HG03066 (cell line): ENCODE results near the gene ANAPC2.

ENCODE experiments used
- ATAC-seq: cut with Tn5 transposase; IDR thresholded peaks from one replicate; pipeline ENCODE4 v1.9.1; 2021; ENCODE audit warnings: low read depth; ENCODE audit not compliant: unreplicated experiment

Gene ANAPC2

DNA sequence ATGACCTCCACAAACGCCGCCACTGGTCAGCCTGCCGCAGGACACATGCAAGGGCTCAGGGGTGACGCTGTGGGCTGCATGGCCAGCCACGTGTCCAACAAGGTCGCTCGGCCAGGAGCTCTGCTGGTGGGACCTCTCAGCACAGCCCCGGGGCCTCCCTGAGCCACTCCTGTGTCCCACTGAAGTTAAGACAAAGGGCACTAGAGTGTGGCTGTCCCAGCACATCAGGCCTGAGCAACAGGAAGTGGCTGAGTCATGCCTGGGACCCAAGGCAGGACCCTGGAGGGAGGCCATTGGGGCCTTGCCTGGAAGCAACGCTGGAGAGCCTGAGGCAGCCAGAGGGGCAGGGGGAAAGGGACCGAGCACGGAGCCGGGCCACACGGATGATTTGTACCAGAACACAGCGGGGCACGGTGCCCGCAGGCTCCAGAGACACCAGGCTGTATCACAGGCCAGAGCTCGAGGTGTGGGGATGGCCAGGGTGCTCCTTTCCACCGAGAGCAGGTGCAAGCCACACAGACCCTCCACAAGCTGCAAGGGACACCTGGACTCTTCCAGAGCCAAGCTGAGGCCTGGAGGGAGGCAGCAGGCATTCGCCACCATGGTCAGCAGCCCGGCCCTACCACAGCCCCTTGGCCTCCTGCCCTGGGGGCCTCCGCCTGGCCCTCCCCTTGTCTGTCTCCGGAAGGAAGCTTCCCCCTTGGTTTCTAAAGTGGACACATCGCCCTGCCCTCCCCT is 10.0 kb downstream of the ANAPC2 start:
- ATAC-seq, result no peak

DNA sequence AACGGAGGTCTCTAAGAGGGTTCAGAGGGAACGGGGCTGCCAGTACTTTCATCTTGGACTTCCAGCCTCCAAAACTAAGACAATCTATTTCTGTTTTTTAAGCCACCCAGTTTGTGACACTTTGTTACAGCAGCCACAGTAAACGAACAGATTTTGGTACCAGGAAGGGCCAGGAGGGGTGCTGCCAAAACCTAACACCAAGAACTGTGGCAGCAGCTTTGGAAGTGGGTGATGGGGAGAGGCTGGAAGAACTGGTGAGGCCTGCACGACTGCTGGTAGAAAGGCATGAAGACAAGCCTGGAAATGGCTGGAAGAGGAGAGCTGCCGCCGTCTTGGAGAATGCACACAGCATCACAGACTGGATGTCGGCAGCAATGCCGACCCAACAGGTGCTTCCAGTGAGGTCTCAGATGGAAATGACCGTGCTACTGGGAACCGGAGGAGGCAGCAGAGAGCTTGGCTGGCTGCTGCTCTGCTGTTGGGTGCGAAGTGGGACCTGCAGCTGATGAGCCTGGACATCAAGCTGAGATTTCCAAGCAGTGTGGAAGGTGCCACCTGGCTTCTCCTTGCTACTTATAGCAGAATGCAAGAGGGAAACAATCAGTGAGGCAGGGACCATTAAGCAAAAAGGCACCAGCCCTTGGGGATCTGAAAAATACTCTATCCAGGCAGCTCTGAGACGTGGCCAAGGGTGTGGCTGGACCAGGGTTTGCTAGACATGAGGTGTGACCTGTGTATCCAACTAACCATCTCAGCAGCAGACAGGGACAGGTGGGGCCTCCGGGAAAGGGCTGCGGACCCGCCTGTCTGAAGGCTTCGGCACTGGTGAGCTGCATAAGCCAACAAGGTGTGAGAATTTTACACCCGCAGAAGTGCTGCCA is 11.8 kb downstream of the ANAPC2 start:
- ATAC-seq, result no peak

DNA sequence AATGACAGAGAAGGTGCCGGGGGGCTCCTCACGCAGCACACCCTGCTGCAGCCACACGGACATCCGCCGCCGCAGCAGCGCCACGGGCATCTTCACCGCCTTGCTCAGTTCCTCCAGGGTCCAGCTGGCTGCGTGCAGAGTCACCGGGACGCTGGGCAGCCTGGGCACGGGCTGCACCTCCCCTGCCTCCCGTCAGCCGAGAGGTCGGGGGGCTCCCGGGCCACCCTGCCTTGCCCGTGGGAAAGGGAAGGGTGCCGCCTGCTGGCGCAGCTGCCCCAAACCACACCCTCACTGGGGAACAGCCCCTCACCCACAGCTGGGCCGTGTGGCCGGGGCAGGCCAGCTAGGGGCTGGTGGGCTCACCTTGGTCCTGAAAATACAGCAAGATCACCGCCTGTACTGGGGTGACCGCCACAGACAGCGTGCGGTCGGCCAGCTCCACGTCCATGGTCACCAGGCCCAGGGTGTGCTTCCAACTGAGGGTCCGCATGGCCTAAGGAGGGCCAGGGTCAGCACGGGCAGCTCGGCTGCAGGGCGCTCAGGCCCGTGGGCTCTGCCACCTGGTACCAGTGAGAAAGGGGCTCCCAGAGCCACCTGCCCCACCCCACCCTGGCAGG is 12.9 kb downstream of the ANAPC2 start:
- no peak for ATAC-seq

DNA sequence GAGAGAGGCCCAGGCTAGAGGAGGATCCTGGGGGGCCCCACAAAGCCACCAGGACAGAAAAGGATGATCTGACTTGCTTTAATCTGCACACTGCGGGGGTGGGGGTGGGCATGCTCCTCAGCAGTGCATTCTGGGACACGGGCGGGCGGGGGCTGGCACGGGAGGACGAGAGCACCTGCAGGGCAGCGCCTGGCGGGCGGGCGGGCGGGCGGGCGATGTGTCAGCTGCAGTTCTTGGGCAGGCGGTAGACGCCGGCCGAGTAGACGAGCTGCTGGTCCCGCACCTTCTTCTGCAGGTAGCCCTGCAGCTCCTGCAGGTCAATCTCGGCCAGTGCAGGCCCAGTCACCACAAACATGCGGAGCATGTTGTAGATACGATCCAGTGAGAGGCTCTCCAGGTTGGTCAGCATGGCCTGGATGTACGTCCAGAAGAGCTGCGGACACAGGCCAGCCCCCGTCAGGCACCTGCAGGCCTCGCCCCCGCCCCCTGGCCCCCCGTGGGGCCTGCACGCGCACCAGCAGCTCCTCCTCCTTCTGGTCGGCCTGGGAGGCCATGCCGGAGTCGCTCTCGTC is 13.6 kb downstream of the ANAPC2 start:
- ATAC-seq, result no peak

DNA sequence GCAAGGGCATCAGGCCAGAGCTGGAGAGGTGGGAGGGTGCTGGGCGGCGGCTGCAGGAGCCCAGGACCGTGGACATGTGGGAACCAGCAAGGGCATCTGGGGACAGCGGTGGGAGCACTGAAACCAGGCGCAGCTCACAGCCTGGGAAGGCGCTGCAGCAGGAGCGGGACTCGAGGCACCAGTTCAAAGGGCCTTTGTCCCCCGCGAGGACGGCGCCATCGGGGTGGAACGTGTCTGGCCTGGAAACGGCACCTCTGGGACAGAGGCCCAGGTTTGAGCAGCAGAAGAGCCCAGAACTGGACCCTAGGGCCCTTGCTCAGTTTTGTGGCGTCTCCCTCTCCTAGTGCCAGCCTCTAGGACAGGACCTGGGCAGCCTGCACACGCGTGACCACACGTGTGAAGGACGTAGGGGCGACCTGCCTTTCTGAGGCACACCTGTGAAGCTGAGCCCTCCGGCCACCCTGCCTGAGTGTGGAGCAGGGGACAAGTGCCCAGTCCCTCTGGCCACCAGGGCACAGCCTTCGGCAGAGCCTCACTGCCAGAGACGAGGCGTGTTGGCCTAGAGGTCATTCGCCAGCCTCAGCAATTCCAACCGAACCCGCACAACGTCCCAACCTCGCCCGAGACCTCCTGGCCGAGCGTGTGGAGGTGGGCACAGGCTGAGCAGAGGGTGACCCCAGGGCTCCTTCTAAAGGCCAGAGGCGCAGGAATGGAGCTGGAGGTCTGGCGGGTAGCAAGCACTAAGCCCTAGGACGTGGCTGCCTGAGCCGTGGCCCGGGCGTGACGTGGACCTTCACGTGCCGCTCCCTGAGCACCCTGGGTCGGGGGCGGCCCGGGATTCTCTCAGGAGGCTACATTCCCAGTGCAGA is 14.3 kb downstream of the ANAPC2 start:
- ATAC-seq, result no peak

DNA sequence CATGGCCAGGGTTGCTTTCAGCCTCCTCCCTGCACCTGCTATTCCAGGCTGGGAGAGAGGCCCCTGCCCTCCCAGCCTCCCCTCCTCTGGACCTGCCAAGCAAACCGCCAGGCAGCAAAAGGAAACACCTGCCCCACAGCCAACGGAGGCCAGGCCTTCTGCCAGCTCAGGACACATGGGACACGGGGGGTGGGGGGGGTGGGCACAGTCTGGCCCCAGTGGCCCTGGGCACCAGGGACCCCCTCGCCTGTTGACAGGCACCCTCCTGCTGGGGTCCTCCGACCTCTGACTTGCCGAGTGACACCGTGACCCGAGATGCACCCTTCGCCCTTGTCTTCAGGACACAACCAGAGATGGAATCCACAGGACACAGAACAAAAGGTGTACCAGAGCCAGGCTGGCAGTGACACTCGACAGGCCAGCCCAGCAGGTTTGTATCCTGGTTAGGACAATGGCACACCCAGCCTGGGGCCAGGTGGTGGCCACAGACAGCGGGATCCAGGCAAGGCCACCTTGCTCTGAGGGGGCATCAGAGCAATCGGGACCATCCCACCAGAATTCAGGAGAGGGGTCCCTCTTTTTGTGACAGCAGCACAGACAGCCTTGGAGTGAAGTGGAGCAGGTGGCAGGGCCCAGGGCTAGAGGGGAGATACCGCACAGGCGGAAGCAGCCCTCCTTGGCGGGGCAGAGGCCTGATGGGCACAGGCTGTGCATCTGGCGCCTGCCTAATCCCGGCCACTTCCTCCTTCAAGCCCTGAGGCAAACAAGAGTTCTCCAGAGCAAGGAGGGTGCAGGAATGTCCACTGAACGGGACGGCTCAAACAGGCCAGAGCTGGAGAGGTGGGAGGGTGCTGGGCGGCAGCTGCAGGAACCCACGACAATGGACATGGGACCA is 15.2 kb downstream of the ANAPC2 start:
- ATAC-seq, result no peak

DNA sequence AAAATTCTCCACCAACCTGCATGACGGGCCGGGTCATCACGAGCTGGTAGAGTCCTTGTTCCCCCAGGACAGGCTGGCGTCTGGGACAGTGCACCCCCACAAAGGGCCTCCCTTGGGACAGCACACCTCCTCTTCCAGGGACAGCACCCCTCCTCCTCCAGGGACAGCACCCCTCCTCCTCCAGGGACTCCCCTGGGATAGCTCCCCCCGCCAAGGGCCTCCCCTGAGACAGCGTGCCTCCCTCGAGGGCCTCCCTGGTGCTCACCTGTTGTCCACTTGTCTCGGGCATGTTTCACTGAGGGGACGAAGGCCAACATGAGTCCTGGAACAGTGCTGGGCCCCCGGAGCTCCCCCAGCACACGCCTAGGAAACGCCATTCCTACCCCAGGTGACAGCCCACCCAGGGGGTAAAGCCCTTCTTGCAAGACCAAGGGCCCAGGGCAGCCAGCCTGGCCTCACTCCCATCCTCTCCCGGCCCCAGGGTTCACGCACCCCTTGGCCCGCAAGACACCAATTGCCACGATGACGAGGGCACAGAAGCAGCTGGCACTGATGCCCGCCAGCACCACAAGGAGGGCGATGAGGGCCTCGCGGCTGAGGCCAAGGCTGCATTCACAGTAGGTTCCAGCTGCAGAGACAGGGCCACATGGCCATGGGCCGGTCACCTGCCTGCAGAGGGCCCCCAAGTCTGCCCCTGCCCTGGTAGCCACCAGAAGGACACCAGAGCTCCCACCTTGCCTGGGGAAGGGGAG is 17.0 kb downstream of the ANAPC2 start:
- ATAC-seq, result no peak

DNA sequence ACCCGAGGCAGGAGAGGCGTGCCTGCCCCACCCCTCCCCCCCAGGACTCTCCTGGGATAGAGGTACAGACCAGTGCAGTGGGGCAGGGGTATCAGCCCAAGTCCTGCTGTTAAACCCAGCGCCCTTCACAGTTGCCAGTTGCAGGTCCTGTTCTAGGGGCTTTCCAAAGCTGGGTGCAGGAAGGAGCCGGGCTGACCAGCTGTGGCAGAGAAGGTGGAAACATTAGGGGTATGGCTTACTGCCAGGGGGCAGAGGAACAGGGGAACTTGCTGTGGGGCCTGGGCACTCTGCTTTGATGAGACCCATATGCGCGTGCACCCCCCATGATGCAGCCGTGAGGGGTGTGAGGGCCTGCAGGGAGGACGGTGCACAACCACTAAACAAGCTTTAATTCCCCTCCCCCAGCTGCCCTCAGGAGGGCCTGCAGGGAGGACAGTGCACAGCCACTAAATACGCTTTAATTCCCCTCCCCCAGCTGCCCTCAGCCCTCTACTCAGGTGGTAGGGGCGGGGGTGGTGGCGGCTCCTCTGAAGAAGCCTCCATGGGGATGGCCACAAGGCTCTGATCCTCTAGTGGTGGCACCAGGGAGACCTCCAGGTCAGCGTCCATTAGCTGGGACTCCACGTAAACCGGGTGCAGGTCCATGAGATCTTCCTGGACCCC is 17.7 kb downstream of the ANAPC2 start:
- ATAC-seq, result no peak

DNA sequence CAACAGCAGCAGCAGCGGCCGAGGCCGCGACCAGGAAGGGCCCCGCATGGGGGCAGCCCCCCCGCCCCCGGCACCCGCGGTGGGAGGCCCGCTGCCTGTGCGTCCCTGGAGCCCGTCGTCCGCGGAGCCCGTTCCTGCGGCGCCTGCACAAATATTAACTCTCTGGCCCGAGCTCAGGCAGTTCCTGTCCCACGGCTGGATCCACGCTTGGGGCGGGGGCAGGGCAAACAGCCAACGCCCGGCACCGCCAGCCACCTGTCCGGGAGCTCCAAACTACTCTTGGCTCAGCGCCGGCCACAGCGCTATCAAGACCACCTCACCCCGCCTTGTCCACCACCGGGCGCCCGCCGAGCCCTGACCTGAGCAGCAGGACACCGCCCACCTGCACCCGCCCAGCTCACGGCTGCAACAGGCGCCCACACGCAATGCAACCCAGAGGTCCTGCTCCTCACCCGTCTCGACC is 18.4 kb downstream of the ANAPC2 start, which contains the start of gene LRRC26:
LRRC26 (minus strand) TSS at position 156 of the 463 bp plus-strand sequence; CDS start at position 48, 108 bp downstream.
- ATAC-seq, result no peak

DNA sequence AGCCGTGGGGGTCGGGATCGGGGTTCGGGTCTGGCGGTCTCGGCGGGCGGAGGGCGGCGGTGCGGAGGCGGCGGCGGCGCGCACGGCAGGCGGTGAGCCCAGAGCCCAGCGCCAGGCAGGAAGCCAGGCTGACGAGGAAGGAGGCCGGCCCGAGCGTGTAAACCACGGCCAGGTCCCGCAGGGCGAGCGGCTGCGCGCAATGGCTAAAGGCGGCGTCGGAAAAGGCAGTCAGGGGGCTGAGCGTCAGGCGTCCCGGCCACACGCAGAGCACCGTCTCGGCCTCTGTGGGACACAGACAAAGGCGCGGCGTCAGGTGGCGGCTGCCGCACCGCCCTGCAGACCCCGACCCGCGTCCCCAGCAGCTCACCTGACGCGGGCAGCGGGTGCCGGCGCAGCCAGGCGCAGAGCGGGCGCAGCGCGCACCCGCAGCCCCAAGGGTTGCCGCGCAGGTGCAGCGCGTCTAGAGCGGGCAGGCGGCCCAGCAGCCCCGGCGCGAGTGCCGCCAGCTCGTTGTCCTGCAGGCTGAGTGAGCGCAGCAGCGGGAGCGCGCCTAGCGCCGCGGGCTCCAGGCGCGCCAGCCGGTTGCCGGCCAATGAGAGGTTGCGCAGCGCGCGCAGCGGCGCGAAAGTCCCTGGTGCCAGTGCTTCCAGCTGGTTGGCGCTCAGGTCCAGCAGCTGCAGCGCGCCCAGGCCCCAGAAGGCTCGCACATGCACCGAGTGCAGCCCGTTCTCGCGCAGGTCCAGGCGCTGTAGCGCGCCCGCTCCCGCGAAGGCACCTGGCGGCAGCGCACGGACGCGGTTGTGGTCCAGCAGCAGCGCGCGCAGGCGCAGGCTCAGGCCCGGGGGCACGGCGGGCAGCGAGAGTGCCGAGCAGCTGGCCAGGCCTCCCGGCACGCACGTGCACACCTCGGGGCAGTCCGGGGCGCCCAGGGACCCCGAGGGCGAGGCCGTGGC is 19.2 kb downstream of the ANAPC2 start:
- ATAC-seq, result no peak

DNA sequence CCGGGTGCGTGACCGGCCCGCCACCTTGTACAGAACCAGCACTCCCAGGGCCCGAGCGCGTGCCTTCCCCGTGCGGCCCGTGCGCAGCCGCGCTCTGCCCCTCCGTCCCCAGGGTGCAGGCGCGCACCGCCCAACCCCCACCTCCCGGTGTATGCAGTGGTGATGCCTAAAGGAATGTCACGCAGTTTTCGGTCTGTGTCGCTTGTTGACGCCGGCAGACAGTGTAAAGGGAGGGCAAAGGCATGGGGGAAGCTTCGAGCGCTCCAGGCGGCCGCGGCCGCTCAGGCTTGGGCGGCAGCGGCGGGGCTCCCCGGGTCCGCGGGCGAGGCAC is 19.8 kb downstream of the ANAPC2 start:
- ATAC-seq, result no peak

DNA sequence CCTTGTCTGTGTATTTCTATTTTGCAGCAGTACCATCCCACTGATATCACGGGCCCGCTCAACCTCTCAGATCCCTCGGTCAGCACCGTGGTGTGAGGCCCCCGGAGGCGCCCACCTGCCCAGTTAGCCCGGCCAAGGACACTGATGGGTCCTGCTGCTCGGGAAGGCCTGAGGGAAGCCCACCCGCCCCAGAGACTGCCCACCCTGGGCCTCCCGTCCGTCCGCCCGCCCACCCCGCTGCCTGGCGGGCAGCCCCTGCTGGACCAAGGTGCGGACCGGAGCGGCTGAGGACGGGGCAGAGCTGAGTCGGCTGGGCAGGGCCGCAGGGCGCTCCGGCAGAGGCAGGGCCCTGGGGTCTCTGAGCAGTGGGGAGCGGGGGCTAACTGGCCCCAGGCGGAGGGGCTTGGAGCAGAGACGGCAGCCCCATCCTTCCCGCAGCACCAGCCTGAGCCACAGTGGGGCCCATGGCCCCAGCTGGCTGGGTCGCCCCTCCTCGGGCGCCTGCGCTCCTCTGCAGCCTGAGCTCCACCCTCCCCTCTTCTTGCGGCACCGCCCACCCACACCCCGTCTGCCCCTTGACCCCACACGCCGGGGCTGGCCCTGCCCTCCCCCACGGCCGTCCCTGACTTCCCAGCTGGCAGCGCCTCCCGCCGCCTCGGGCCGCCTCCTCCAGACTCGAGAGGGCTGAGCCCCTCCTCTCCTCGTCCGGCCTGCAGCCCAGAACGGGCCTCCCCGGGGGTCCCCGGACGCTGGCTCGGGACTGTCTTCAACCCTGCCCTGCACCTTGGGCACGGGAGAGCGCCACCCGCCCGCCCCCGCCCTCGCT is 20.4 kb downstream of the ANAPC2 start:
- no peak for ATAC-seq

DNA sequence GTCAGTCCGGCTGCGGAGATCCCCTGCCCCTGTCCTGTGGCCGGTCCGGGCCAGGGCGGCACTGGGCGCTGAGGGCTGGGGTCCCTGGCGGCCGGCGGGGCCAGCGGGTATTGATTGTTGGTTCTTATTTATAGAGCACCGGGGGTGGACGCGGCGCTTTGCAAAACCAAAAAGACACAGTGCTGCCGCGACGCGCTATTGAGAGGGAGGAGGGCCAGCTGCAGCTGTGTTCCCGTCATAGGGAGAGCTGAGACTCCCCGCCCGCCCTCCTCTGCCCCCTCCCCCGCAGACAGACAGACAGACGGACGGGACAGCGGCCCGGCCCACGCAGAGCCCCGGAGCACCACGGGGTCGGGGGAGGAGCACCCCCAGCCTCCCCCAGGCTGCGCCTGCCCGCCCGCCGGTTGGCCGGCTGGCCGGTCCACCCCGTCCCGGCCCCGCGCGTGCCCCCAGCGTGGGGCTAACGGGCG is 21.0 kb downstream of the ANAPC2 start:
- no peak for ATAC-seq

DNA sequence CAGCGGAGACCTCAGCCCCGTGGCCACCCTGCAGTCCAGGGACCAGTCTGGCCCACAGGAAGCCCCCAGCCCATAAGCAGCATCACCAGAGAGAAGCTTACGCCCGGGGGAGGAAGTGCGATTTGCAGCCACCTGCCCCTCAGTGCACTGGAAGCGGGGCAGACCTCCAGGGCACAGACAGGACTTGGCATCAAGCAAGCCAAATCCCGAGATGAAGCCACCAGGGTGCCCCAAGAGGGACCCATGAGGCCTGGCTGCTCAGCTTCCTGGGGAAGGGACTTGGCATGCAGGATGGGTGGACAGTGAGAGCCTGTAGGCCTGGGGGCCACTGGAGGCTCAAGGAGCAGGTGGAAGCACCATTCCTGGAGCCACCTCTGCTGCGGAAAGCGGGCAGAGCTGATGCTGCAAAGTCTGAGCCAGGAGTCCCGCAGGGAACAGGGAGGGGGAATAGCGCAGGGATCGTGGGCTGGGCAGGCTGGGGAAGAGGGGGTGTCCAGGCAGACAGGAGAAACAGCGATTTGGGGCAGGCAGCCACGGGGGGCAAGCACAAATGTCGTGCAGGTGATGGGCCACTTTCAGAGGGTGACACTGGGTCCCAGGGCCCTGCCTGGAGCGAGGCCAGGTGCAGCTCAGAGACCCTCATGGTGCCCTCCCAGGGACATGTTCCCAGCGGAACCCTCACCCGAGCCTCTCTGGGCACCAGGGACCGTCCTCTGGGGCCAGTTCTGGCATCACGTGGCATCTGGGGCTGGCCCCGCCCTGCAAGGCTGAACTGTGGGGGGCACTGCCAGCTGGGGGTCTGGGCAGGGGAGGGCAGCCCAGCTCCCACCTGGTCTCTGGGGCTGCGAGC is 21.8 kb downstream of the ANAPC2 start:
- no peak for ATAC-seq
